OCI-LY1 (cell line): ENCODE data around the gene ASCL1.

Source experiments
- CTCF ChIP-seq: fragments of 200-600 bp; sonication (generic), shearing (Covaris generic); IDR thresholded peaks from 2 replicates; pipeline ENCODE4 v1.5.1; 2017; ENCODE audit warnings: mild to moderate bottlenecking, antibody characterized with exemption, low read length, moderate library complexity, mixed read lengths
- EZH2 ChIP-seq: fragments of 200-600 bp; sonication (generic), shearing (Covaris generic); IDR thresholded peaks from 2 replicates; pipeline ENCODE4 v1.8.0; 2017; ENCODE audit warnings: borderline replicate concordance, mixed run types, mild to moderate bottlenecking, antibody characterized with exemption, low read length, moderate library complexity, mixed read lengths

- TF ChIP-seq EZH2, result no peak
- TF ChIP-seq CTCF, result no peak
These were observed 43.8 kb upstream of the ASCL1 start for GRCh38 chr12:102913453-102914226.
